ENCODE measurements around the gene TMEM37. TPM values are rescaled to one million over a fixed set of nuclear protein-coding genes. Genes with fewer than 3 reads are reported as not detected.
A peak's percentile ranks its signal among the peaks of the same experiment; 100 is the strongest.

TMEM37 gene
- total and polyA plus RNA-seq, 2 of the 8 experiments (the other 6 are each of a cell fraction or from before 2014, with no cell fraction given) = 11.0 to 16.2 TPM

DNA sequence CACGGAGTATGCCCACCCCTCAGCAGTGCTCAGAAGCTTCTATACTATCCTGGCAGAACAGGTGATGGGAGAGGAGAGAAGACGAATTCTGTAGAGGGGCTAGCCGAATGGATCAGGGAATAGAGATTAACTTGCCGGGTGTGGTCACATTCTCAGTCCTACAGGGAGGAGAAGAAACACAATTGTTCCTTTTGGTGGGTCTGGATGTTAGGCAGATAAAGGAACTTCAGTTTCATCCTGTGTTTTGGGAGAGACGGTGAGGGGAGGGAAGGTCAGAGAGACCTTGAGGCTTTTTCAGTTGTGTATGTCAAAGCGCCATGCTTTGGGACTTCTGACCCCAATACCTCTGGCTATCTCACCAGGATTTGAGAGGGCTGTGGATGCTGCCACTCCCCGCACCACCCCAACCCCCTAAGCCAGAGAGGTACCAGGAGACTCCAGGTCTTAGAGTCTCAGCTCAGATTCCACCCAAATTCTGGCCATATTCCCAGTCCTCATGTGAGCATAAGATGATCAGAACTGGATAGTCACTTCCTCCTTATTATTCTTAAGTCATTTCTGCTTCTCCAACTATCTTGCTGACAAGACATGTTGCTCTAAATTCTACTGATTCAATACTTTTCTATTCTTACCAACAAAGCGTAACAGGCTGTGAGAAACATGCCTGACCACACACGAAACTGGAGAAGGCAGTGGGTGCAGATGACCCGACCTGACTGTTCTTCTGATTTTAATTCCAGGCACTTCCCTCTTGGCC is 2.3 kb upstream of the TMEM37 start:
- no peak overlapping the region for H3K27ac ChIP-seq (ENCODE audit: low read depth, low read length)

More for the DNA sequence above, 2.3 kb upstream of the TMEM37 start:
- H3K79me2 ChIP-seq (ENCODE audit: control insufficient read depth in 1 of 2, insufficient read depth in 2 of 2, low read length in 2 of 2) = no peaks in the 10 kb centered on the region
- no peaks in the 10 kb centered on the region for H3K9me3 ChIP-seq (ENCODE audit: insufficient read depth in 2 of 2, low read depth in 1 of 2, low read length in 1 of 2)
- H3K4me3 ChIP-seq (ENCODE audit: extremely low read depth in 1 of 4, insufficient read depth in 2 of 4, low read depth in 3 of 4, low read length in 4 of 4) = no peak overlapping the region
- FAIRE-seq = no peak
- H3K23me2 ChIP-seq (ENCODE audit: low read depth, low read length) = peaks cover 12% of the 10 kb centered on the region; the same call in 1 of the 2 replicates
- no peak overlapping the region for H3K23ac ChIP-seq (ENCODE audit: insufficient read length)
- no peak overlapping the region for H4K8ac ChIP-seq (ENCODE audit: extremely low read depth, insufficient read depth, low read length)
- no peak overlapping the region for H3K4ac ChIP-seq (replicated peaks; ENCODE audit: insufficient read length, low read depth, low read length)
- no peak overlapping the region for H3K9ac ChIP-seq (replicated peaks in 1 of 4; ENCODE audit: extremely low read depth in 1 of 4, low read depth in 3 of 4, low read length in 3 of 4)
- WGBS, 2 experiments (ENCODE audit: extremely low coverage in 1 of 2, insufficient coverage in 1 of 2, insufficient read length in 1 of 2, insufficient replicate concordance in 2 of 2, low coverage in 1 of 2, low lambda C conversion rate in 2 of 2, missing lambda C conversion rate in 1 of 2) = 80% methylated on average over 10 of the region's 10 CpGs; no CpG with 5 or more reads in 1 of the 2 experiments
- peaks cover 0 to 2% of the 10 kb centered on the region in 2 experiments for H4K20me1 ChIP-seq (replicated peaks in 1 of 2; ENCODE audit: control insufficient read depth in 1 of 2, insufficient read depth in 2 of 2, low read length in 2 of 2)
- H2BK5ac ChIP-seq (ENCODE audit: low read depth, low read length) = no peak overlapping the region
- H3K56ac ChIP-seq (replicated peaks; ENCODE audit: insufficient read length, low read depth, low read length) = no peak overlapping the region
- no peak for DNase-seq (ENCODE audit: low read depth in 1 of 2, low spot score in 2 of 2)
- ChIA-PET POLR2A (ENCODE audit: partially characterized antibody) (interaction anchor here (0.8 to 1.6 kb wide), 2 partner anchors 12 to 22 kb away, joined by 3 to 4 read pairs; no protein-coding TSS in a partner anchor), CTCF (ENCODE audit: partially characterized antibody) (interaction anchor here (1.2 to 1.4 kb wide), 3 partner anchors 14 to 61 kb away, joined by 3 to 4 read pairs (median 3); no protein-coding TSS in a partner anchor)
- H2AK5ac ChIP-seq (ENCODE audit: low read depth, low read length) = no peak overlapping the region; the same call in 1 of the 2 replicates
- H3K79me1 ChIP-seq (ENCODE audit: low read depth, low read length) = 0 out of 2 replicates have a peak, but pooled peaks cover 2% of the 10 kb centered on the region
- no peak overlapping the region for H2AFZ ChIP-seq (ENCODE audit: low read length)
- no peak overlapping the region for H3K4me2 ChIP-seq (ENCODE audit: insufficient read depth in 1 of 2, low read depth in 2 of 2, low read length in 2 of 2)
- H2BK120ac ChIP-seq (replicated peaks; ENCODE audit: low read depth, low read length) = no peak overlapping the region
- no peak overlapping the region for H2BK15ac ChIP-seq (ENCODE audit: low read length)
- no peak overlapping the region for H4K91ac ChIP-seq (replicated peaks; ENCODE audit: insufficient read length, low read length)
- no peak overlapping the region for H3K18ac ChIP-seq (ENCODE audit: extremely low read depth, low read length)
- peaks cover 0 to 14% (median 8%) of the 10 kb centered on the region in 4 experiments; a peak in 6 of 7 replicates for H3K27me3 ChIP-seq (replicated peaks in 1 of 4; ENCODE audit: control insufficient read depth in 3 of 4, extremely low read depth in 1 of 4, insufficient read depth in 3 of 4, low read length in 3 of 4)
- no peaks in the 10 kb centered on the region for H3K36me3 ChIP-seq (ENCODE audit: control insufficient read depth in 2 of 4, insufficient read depth in 4 of 4, low read length in 3 of 4)
- no peak overlapping the region for H2BK20ac ChIP-seq (ENCODE audit: low read length)
- no peak overlapping the region for H4K5ac ChIP-seq (ENCODE audit: insufficient read length, low read depth, low read length)
- peaks cover 0 to 24% (median 11%) of the 10 kb centered on the region in 4 experiments; a peak in 6 of 7 replicates for H3K4me1 ChIP-seq (replicated peaks in 1 of 4; ENCODE audit: control insufficient read depth in 3 of 4, insufficient read depth in 4 of 4, low read length in 3 of 4)
- no peak overlapping the region for H3K14ac ChIP-seq (ENCODE audit: insufficient read length)
- H2BK12ac ChIP-seq (ENCODE audit: low read depth, low read length) = peak overlapping the region; percentile 29; the same call in 1 of the 2 replicates
- no peak for TF ChIP-seq NRF1 (IDR thresholded peaks at IDR 0.05; ENCODE audit: low read depth, low read length)
- TF ChIP-seq ZNF274 (IDR thresholded peaks at IDR 0.05; ENCODE audit: borderline replicate concordance, extremely low read depth, low read length) = no peak
- no peak for TF ChIP-seq YY1 (IDR thresholded peaks at IDR 0.05; ENCODE audit: low read depth, low read length)
- TF ChIP-seq TBP (IDR thresholded peaks at IDR 0.05; ENCODE audit: low read depth, low read length) = no peak
- TF ChIP-seq TEAD4 (IDR thresholded peaks at IDR 0.05; ENCODE audit: low read depth, low read length) = no peak
- TF ChIP-seq RBBP5 (IDR thresholded peaks at IDR 0.05; ENCODE audit: borderline replicate concordance, low read depth, low read length) = no peak
- no peak for TF ChIP-seq SP1 (IDR thresholded peaks at IDR 0.05; ENCODE audit: low read depth, low read length)
- no peak for TF ChIP-seq HDAC6 (IDR thresholded peaks at IDR 0.05; ENCODE audit: low read depth, low read length)
- TF ChIP-seq CHD1 (IDR thresholded peaks at IDR 0.05; ENCODE audit: low read depth, low read length) = no peak
- no peak for TF ChIP-seq RAD21 (IDR thresholded peaks at IDR 0.05 in 1 of 2, conservative IDR thresholded peaks at IDR 0.05 in 1 of 2; ENCODE audit: low read depth in 2 of 2, low read length in 2 of 2)
- no peak for TF ChIP-seq BACH1 (IDR thresholded peaks at IDR 0.05; ENCODE audit: low read length)
- no peak for TF ChIP-seq SP2 (IDR thresholded peaks at IDR 0.05; ENCODE audit: low read length)
- no peak for TF ChIP-seq SP4 (IDR thresholded peaks at IDR 0.05; ENCODE audit: low read length)
- no peak for TF ChIP-seq JUN (IDR thresholded peaks at IDR 0.05; ENCODE audit: low read depth, low read length)
